ENCODE results near the gene USP6. TPM values are rescaled to one million over a fixed set of nuclear protein-coding genes. Genes with fewer than 3 reads are reported as not detected.
A peak's percentile ranks its signal among the peaks of the same experiment; 100 is the strongest.

The USP6 gene
- total and polyA plus RNA-seq, 3 donors from 2014 or later: 19.3 to 50.4 (median 25.1) TPM

DNA sequence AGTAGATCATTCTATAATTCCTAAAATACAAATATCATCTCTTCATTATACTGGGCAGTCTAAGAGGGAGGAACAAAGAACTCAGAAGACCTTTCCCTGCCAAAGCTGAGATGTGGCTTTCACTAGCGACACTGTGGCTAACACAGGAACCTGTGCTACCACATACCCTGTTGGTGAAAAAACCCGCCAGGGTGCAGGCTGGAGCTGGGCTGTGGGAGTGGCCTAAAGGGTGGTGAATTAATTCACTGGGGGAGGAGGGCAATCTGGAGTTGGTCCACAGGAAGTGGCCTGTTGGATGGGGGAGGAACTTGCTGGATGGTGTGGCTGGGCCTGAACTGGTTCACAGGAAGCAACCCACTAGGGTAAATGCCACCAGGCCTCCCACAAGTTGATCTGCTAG is 68.5 kb downstream of the USP6 start:
- DNase-seq: no peak
- no peak for TF ChIP-seq POLR2A (IDR thresholded peaks at IDR 0.05)
- TF ChIP-seq, protein P1, sequence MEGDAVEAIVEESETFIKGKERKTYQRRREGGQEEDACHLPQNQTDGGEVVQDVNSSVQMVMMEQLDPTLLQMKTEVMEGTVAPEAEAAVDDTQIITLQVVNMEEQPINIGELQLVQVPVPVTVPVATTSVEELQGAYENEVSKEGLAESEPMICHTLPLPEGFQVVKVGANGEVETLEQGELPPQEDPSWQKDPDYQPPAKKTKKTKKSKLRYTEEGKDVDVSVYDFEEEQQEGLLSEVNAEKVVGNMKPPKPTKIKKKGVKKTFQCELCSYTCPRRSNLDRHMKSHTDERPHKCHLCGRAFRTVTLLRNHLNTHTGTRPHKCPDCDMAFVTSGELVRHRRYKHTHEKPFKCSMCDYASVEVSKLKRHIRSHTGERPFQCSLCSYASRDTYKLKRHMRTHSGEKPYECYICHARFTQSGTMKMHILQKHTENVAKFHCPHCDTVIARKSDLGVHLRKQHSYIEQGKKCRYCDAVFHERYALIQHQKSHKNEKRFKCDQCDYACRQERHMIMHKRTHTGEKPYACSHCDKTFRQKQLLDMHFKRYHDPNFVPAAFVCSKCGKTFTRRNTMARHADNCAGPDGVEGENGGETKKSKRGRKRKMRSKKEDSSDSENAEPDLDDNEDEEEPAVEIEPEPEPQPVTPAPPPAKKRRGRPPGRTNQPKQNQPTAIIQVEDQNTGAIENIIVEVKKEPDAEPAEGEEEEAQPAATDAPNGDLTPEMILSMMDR (IDR thresholded peaks at IDR 0.05): no peak
- H3K27me3 ChIP-seq: no peaks in the 10 kb centered on the region
- H3K9me3 ChIP-seq: peaks cover 3% of the 10 kb centered on the region
- no peak overlapping the region for H3K27ac ChIP-seq
- no peak overlapping the region for H3K4me3 ChIP-seq
- H3K4me1 ChIP-seq: no peaks in the 10 kb centered on the region
- WGBS, 2 donors: 93 to 98% methylated on average over 2 of the region's 2 CpGs
- intact Hi-C loops (cut with DNase I; ENCODE audit: low total_unique reads): no loop called here
- no peaks in the 10 kb centered on the region for H3K36me3 ChIP-seq (ENCODE audit: low read depth, missing control alignments)

DNA sequence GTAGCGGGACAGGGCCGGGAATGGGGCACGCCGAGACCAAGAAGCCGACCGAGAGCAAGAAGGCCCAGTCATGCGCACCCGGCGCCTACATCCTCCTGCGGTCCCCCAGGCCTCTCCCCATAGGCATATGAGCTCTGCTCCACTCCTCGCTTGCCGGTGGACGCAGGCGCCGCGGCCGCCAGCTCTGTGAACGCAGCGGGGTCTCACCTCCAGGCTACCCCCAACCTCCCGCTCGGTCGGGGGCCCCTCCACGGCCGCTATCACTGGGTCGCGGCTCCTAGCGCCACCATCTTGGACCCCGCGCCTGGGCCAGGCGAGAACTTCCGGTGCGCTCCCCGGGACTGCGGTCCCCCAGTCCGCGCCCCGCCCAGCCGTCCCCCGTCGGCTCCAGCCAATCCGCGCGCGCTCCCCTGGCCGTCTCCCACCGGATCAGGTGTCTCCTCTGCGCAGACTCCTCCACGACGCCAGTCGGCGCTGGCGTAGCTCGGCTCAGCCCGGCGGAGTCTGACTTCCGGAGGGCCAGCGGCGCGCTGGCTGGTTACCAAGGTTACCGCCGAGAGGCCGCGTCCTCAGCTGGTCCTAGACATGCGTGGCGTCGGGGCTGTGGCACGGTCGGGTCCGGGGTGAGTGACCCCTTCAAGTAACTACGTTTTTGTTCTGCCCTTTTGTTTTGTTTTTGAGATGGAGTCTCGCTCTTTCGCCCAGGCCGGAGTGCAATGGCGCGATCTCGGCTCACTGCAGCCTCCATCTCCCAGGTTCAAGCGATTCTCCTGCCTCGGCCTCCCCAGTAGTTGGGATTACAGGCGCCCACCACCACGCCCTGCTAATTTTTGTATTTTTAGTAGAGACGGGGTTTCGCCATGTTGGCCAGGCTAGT is 75.9 kb downstream of the USP6 start, which contains the start of gene ZNF594:
Gene ZNF594 (minus strand): TSS at position 328 of the 877 bp plus-strand sequence. CDS start 7,612 bp downstream, outside the sequence.
- no peaks in the 10 kb centered on the region for H3K27me3 ChIP-seq
- no peaks in the 10 kb centered on the region for H3K9me3 ChIP-seq
- peak within 1 kb of the TSS; percentile 70 to 82 for H3K4me3 ChIP-seq
- H3K27ac ChIP-seq: peak within 1 kb of the TSS; percentile 41 to 78
- WGBS, 2 donors: 2% methylated on average over 24 to 50 of the region's 82 CpGs
- no peak for TF ChIP-seq POLR2A (IDR thresholded peaks at IDR 0.05)
- TF ChIP-seq, protein P1 (IDR thresholded peaks at IDR 0.05): peak; percentile 49 to 74 (median 60)
- peaks cover 12% of the 10 kb centered on the region for H3K4me1 ChIP-seq
- no peaks in the 10 kb centered on the region for H3K36me3 ChIP-seq (ENCODE audit: low read depth, missing control alignments)
- intact Hi-C loops (cut with DNase I; ENCODE audit: low total_unique reads): no loop called here
- DNase-seq: peak; percentile 98

DNA sequence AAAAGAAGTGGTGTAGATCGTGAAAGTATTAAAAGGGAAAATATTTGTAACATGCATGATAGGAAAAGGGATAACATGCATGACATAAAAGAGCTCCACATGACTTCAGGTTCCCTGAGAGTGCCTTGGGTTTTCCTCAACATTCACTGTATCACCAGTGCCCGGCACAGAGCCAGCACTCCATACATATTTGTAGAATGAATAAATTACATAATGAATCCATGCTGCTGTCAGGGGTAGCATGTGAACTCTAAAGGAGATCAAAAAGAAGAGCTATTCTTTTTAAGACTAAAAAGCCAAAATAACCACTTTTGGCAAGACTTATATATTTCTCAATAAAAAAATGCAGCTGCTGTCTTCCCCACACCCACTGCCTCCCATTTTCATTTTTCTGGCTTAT is 78.5 kb downstream of the USP6 start:
- WGBS, 2 donors: 83 to 87% methylated on average over 2 of the region's 2 CpGs
- no peaks in the 10 kb centered on the region for H3K27me3 ChIP-seq
- intact Hi-C loops (cut with DNase I; ENCODE audit: low total_unique reads): no loop called here
- no peak for DNase-seq
- no peak overlapping the region for H3K27ac ChIP-seq
- H3K36me3 ChIP-seq (ENCODE audit: low read depth, missing control alignments): no peaks in the 10 kb centered on the region
- TF ChIP-seq, protein P1 (IDR thresholded peaks at IDR 0.05): no peak
- TF ChIP-seq POLR2A (IDR thresholded peaks at IDR 0.05): no peak
- H3K4me3 ChIP-seq: no peak overlapping the region
- peaks cover 12% of the 10 kb centered on the region for H3K4me1 ChIP-seq
- H3K9me3 ChIP-seq: no peaks in the 10 kb centered on the region

DNA sequence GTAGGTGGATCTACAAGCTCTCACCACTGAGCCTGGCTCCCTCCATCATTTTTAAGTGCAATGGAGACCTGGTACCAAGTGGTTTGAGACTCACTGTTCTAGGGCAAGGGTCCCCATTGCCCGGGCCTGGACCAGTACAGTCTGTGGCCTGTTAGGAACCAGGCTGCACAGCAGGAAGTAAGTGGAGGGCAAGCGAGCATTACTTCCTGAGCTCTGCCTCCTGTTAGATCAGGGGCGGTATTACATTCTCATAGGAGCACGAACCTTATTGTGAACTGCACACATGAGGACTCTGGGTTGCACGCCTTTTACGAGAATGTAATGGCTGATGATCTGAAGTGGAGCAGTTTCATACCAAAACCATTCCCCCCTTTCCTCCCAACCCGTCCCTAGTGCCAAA is 82.6 kb downstream of the USP6 start:
- Histone ChIP-seq H3K4me1 (no peaks in the 10 kb centered on the region), H3K36me3 (ENCODE audit: low read depth, missing control alignments) (no peaks in the 10 kb centered on the region), H3K27ac (no peak overlapping the region), H3K4me3 (no peak overlapping the region), H3K9me3 (no peaks in the 10 kb centered on the region), H3K27me3 (no peaks in the 10 kb centered on the region)
- 95 to 99% methylated on average over 5 to 7 of the region's 7 CpGs for WGBS, 2 donors
- intact Hi-C loops (cut with DNase I; ENCODE audit: low total_unique reads): no loop called here
- no peak for DNase-seq
- TF ChIP-seq, protein P1 (IDR thresholded peaks at IDR 0.05): no peak
- TF ChIP-seq POLR2A (IDR thresholded peaks at IDR 0.05): no peak
